T-helper 22 cell (primary cell): ENCODE measurements around the gene MAGEB10.
"Not testable (repeated sequence)": the region's sequence is repeated elsewhere in the genome, so short reads cannot be mapped to it uniquely, and the experiment has no call there.

Experiments used
- DNase-seq: peaks from one replicate; pipeline ENCODE4 v3.0.0-alpha.2; 2020; ENCODE audit warnings: low read depth

MAGEB10 gene

DNA sequence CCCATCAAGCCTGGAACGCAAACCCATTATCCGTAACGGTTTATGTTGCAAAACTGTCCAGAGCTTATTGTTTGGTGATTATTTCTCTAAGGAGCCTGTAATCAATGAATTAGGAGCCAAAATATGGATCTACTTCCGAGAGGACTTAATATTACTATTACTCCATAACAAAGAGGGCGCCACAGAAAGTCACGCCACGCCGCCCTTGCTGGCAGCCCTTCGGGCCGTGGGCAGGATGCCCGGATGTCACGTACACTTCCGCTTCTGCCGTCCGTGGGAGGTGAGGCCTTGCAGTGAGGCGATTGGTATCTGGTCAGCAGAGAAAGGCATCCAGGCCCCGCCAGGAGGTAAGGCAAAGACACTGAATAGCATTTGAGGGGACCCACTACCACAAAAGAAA, at the start of gene MAGEB10:
Gene MAGEB10 (plus strand): TSS at position 301 of the 400 bp plus-strand sequence. CDS start 13,317 bp downstream, outside the sequence.
- DNase-seq, result no peak

DNA sequence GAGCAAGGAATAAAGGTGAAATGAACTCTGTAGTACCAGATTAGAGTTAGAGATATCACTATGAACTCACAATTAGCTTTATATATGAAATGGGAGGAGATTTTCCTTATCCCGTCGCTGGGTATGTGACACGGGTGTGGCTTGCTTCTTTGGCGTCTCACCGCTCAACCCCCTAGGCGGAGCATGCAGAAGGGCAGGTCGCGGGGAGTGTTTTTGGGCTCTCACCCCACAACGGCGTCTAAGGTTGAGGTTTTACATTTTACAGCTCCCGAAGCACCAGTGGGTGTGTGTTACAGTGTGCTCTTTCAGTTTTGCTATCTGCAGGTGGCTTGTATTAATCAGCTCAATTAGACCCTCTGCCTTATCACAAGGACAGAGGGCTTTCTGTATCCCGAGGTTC, 42.1 kb upstream of the MAGEB10 start:
- no peak for DNase-seq

- no peak for DNase-seq
Measured at GRCh38 chrX:27767387-27767786, 40.4 kb upstream of the MAGEB10 start.

DNA sequence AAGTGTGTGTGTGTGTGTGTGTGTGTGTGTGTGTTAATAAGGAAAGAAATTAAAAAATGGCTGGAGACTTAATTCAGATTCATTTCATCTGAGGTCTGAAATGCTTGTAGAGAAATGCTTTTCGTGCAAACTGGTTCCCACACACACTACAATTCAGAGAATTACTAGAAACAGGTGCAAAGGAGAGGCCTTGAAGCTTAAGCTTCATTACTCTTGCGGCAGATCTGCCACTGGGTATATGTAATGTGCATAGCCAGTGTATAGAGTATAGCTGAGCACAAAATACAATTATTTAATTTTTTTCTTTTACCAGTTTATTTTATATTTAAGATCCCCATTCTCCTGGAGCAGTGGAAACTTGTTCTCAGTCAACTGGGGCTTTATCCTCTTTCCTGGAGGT, 31.8 kb upstream of the MAGEB10 start:
- no peak for DNase-seq

DNA sequence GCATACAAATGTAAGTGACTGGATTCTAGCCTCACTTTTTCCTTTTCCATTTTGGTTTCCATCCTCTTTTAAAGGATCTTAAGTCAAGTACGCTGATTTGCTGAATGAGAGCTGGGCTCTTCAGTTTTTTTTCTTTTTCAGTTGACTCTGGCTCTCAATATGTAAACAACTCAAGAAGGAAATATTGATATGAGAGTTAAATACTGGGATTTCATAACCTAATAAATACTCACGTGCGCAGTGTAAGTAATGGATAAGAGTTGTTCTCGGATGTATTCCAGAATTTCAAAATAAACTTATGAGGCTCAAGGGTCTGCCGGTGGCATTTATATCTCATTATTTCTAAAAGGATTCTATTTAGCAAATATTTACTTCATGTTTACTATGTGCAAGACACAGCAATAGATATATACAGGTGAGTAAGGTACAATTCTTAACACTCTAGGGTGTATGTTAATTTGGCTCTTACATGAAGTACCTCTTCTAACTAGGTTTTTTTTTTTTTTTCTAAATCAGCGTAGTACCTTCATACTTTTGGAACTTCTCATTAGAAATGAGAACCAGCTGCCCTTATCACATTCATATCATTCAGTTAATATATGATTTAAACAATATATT, 11.0 kb upstream of the MAGEB10 start:
- no peak for DNase-seq

GRCh38 chrX:27797575-27797974, 10.2 kb upstream of the MAGEB10 start:
- DNase-seq, result no peak

DNA sequence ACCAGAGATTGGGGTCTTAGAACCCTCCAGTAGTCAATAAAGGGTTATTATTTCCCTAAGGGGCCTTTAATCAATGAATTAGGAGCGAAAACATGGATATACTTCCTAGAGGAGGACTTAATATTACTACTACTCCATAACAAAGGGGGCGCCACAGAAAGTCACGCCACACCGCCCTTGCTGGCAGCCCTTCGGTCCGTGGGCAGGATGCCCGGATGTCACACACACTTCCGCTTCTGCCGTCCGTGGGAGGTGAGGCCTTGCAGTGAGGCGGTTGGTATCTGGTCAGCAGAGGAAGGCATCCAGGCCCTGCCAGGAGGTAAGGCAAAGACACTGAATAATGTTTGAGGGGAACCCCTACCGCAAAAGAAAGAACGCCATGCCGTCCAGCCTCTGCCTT, 436 bp downstream of the MAGEB10 start:
- no peak for DNase-seq

- DNase-seq, result not testable (repeated sequence)
Measured at GRCh38 chrX:27808991-27809859, 1.4 kb downstream of the MAGEB10 start.

DNA sequence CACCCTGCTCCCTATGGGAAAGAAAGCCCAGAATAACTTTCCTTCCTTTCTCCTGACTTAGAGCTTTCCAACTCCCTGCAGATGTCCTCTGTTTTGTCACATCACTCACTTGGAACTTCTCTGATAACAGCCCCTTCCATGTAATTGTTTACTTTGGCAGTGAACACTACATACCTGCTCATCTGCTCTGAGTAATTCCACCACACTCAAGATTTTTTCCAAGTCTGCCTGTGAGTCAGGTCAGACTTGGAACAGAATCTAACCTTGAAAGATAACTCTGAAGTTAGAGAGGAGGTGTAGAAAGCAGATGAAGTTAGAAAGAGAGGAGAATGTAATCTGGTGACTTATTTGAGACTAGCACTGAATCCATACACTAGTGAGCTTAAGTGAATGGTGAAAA, 7.4 kb downstream of the MAGEB10 start:
- DNase-seq, result no peak

GRCh38 chrX:27823812-27824211, 16.0 kb downstream of the MAGEB10 start:
- DNase-seq, result no peak

GRCh38 chrX:27838185-27838584, 30.4 kb downstream of the MAGEB10 start:
- no peak for DNase-seq

DNA sequence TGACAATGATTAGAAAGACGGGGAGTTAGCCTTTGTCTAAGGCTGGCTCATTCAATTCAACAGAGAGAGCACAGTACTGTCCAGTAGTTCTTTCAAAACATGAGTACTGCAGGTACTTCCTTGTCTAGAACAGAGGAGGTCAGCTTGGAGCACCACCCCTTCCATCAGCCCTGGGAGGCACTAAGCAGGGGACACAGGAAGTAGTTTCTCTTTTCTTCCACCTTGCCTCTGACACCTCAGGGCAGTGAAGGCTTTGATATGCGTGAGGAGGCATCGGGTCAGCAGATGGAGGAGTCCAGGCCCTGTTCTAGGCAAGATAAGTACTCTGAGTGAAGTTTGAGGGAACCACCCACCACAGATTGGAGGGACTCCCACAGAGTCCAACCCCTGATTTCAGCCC, 33.1 kb downstream of the MAGEB10 start:
- DNase-seq, result no peak

- DNase-seq, result no peak
Measured at GRCh38 chrX:27842859-27843258, 35.1 kb downstream of the MAGEB10 start.

DNA sequence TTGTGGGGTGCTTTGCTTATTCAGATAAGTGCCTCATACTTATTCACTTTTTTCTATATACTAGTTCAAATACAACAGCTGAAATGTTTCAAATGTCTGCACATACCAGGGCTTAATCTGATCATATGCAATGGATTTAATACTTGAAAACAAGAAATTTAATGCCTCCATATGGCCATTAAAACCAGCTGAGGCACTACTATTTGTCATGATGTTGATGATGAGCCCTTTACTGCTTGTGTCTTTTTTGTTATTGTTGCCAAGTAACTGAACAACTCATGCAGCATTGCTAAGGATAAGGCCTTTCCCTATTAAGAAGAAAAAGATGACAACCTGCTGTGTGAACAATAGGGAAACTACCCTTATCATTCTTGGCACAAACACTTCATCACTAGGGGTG, 52.5 kb downstream of the MAGEB10 start:
- no peak for DNase-seq

- no peak for DNase-seq
Measured at GRCh38 chrX:27863809-27864208, 56.0 kb downstream of the MAGEB10 start.
